ENCODE measurements around the gene MAGI2.

GRCh38 chr7:78638364-78638763 is 815.1 kb downstream of the MAGI2 start:
- no peak for TF ChIP-seq EZH2 (IDR thresholded peaks at IDR 0.05; ENCODE audit: borderline replicate concordance, low read depth, low read length, severe bottlenecking)
- TF ChIP-seq, protein P1, sequence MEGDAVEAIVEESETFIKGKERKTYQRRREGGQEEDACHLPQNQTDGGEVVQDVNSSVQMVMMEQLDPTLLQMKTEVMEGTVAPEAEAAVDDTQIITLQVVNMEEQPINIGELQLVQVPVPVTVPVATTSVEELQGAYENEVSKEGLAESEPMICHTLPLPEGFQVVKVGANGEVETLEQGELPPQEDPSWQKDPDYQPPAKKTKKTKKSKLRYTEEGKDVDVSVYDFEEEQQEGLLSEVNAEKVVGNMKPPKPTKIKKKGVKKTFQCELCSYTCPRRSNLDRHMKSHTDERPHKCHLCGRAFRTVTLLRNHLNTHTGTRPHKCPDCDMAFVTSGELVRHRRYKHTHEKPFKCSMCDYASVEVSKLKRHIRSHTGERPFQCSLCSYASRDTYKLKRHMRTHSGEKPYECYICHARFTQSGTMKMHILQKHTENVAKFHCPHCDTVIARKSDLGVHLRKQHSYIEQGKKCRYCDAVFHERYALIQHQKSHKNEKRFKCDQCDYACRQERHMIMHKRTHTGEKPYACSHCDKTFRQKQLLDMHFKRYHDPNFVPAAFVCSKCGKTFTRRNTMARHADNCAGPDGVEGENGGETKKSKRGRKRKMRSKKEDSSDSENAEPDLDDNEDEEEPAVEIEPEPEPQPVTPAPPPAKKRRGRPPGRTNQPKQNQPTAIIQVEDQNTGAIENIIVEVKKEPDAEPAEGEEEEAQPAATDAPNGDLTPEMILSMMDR (IDR thresholded peaks at IDR 0.05; ENCODE audit: borderline replicate concordance, extremely low read depth, low read length, poor library complexity, severe bottlenecking), result no peak

All from DND-41 (cell line).